ENCODE data around the gene PCBP2.
A peak's percentile ranks its signal among the peaks of the same experiment; 100 is the strongest.
"Not testable (repeated sequence)": the region's sequence is repeated elsewhere in the genome, so short reads cannot be mapped to it uniquely, and the experiment has no call there.

The PCBP2 gene

GRCh38 chr12:53451661-53452158, at the start of gene PCBP2:
PCBP2 (plus strand) TSS chr12:53452102; CDS start chr12:53454801, 2,699 bp downstream.
- DNase-seq = peak; percentile 92 to 94

GRCh38 chr12:53402351-53402750, 49.6 kb upstream of the PCBP2 start:
- not testable (repeated sequence) for DNase-seq

GRCh38 chr12:53402871-53403270, 49.0 kb upstream of the PCBP2 start:
- DNase-seq = no peak

- DNase-seq = no peak
Measured at GRCh38 chr12:53410951-53411350, 41.0 kb upstream of the PCBP2 start.

- no peak for DNase-seq
Measured at GRCh38 chr12:53413485-53414204, 38.3 kb upstream of the PCBP2 start.

- no peak for DNase-seq
Measured at GRCh38 chr12:53414756-53415417, 37.0 kb upstream of the PCBP2 start.

DNA sequence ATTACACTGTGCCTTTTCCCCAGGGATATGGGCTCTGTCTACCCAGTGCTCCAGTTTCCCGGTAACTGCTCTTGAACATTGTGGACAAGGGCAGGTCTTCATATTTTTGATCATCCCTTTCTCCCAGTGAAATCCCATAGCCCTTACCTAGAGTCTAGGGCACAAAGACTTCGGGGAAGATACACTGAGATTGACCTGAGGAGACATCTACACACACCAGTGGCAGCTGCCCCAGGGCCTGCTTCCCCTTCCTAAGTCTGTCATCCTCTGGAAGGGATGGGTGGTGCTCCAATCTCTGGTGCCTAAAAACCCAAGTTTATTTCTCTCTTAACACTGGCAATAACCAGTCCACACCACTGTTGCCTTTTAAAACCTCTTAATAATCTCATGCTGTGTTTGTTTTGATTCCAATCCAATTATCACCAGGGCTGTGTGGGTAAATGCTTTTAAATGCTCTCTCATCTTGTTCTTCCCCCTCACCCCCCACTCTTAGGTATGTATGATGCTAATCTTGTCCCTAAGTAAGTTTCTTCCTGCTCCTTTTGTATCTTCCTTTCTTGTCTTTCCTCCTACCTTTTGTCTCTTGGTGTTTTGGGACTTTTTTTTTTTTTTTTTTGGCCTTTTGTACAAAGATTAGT, 36.0 kb upstream of the PCBP2 start:
- DNase-seq = not testable (repeated sequence)

GRCh38 chr12:53417291-53417816, 34.5 kb upstream of the PCBP2 start:
- not testable (repeated sequence) for DNase-seq

GRCh38 chr12:53418221-53418620, 33.7 kb upstream of the PCBP2 start:
- DNase-seq = no peak

- DNase-seq = no peak
Measured at GRCh38 chr12:53419756-53420155, 32.1 kb upstream of the PCBP2 start.

GRCh38 chr12:53422247-53422646, 29.7 kb upstream of the PCBP2 start:
- DNase-seq = not testable (repeated sequence)

- DNase-seq = no peak
Measured at GRCh38 chr12:53423597-53423996, 28.3 kb upstream of the PCBP2 start, which contains the start of gene AMHR2. AMHR2 (plus strand) TSS chr12:53423855; CDS start chr12:53423935, 80 bp downstream.

GRCh38 chr12:53424626-53425514, 27.0 kb upstream of the PCBP2 start:
- DNase-seq = no peak

- DNase-seq = no peak
Measured at GRCh38 chr12:53425515-53426150, 26.3 kb upstream of the PCBP2 start.

DNA sequence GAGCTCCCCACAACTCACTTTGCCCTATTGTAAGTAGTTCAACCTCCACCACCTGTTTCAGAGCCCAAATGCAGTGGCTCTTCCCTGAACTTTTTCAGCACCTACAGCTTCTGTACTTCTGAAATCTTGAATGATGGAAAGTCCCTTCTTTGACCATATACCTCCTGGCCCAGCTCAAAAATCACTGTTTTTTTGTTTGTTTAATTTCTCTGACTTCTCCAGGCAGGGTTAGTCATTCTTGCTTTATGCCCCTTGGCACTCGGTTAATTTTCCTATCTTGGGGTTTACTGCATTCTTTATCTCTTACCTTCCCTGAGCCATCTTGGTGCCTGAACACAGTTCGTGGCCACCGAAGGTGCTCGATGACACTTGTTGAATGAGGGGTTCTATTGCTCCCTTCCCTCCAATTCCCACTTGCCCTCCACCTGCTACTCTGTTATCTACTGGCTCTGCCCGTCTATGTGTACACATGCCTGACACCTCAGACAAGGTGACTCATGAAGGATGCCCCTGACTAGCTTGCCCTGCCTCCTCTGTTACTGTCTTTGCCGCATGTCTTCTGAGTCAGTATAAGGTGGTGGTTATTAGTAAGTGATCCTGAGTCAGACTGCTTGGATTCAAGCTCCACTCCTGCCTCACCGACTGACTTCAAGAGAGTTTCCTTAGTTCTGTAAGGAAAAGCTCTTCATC, 23.9 kb upstream of the PCBP2 start:
- DNase-seq = peak in 1 of 2 donors; percentile 38

- DNase-seq = no peak
Measured at GRCh38 chr12:53428741-53429140, 23.2 kb upstream of the PCBP2 start.

GRCh38 chr12:53430116-53430515, 21.8 kb upstream of the PCBP2 start:
- no peak for DNase-seq

GRCh38 chr12:53431187-53431586, 20.7 kb upstream of the PCBP2 start:
- DNase-seq = no peak

DNA sequence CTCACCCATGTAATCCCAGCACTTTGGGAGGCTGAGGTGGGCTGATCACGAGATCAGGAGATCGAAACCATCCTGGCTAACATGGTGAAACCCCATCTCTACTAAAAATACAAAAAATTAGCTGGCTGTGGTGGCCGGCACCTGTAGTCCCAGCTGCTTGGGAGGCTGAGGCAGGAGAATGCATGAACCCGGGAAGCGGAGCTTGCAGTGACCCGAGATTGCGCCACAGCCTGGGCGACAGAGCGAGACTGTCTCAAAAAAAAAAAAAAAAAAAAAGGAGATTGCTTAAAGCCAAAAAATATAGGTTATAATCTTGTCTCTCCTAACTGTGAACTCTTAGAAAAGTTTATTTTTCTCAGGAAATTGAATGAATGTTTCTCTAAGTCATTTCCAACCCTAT, 16.6 kb upstream of the PCBP2 start:
- DNase-seq = not testable (repeated sequence)

- not testable (repeated sequence) for DNase-seq
Measured at GRCh38 chr12:53439582-53439981, 12.3 kb upstream of the PCBP2 start.

All from stimulated activated CD4-positive, alpha-beta T cell treated with anti-CD3 and anti-CD28 coated beads, Interleukin-2, amount 100 ng/mL, for 48 hours (primary cell).